HG03159 (cell line): ENCODE results near the gene BANF2.

Experiments
- ATAC-seq: cut with Tn5 transposase; IDR thresholded peaks from one replicate; pipeline ENCODE4 v1.9.1; 2021; ENCODE audit warnings: mild to moderate bottlenecking, moderate library complexity; ENCODE audit not compliant: unreplicated experiment

BANF2 gene

DNA sequence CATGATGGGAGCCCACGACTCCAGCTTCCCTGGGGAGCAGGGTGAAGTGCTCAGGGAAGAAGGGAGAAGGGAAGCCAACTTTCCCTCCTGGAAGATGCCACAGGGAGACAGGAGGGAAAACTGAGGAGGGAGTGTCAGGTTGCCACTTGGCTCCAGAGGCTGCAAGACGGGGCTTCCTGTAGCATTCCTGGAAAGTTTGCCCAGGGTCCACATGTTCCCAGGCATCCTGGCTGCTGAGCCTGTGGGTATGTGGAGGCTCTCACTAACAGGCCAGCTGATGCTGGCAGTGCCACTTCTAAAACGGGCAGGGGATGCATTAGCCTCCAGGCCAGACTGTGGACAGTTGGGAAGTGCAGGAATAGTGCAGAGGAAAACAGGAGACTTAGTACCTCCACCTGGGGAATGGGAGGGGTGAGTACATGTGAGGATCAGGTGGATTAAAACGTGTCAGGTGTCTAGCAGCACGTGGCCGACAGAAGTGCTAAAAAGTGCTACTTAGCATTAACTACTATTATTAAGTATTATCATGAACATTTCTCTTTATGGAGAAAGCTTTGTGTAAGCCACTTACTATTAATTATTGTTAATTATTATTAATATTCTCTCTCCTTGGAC, 33.2 kb downstream of the BANF2 start:
- no peak for ATAC-seq

GRCh38 chr20:17733767-17734304, 34.1 kb downstream of the BANF2 start:
- no peak for ATAC-seq

DNA sequence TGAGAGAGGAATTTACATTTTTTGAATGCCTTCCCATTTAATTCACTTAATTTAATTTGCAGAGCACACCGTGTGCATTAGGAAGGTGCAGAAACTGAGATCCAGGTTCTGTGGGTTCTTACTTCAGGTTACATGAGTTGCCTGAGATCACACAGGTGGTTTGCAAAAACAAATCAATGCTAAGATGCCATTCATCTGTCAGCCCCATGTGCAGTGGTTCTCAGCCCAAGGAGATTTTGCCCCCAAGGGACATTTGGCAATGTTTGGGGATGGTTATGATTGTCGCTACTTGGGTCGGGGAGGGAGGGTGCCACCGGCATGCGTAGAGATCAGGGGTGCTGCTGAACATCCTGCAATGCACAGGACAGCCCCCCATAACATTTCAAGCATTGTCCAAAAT, 34.6 kb downstream of the BANF2 start:
- no peak for ATAC-seq

GRCh38 chr20:17735206-17735804, 35.5 kb downstream of the BANF2 start:
- no peak for ATAC-seq

GRCh38 chr20:17735959-17736621, 36.3 kb downstream of the BANF2 start:
- ATAC-seq = no peak

DNA sequence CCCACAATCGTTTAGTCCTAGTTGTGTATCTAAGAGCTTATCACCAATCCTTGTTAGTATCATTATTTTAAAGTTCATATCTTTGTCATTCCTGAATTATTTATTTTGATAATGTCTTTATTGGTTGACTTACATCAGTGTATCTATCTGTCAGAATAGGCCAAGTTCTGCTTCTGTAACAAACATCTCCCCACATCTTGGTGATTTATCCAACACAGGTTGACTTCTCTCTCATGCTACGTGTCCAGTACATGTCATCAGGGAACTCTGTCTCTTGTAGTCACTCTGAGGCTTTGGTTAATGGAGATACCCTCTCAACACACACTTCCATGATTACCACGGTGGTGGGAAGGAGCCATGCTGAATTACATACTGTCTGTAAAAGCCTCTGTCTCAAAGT, 38.4 kb downstream of the BANF2 start:
- ATAC-seq = no peak

DNA sequence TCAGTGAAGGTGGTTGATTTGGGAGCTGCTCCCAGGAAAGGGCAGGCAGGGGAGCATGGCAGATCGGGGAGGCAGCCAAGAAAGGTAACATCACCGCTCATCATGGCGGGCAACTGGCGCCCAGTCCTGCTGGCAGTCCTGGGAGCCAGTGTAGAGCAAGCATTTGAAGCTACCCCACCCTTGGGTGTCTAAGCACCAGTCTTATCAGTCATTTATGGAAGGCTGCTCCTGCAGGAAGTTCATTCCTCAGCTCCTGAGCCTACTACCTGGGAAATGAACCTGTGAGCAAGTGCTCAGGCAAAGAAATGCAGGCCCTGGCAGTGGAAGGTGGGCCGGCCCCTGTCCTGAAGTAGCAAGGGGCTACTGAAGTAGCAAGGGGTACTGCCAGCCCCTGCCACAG, 41.5 kb downstream of the BANF2 start:
- no peak for ATAC-seq

- no peak for ATAC-seq
These were observed 43.0 kb downstream of the BANF2 start for GRCh38 chr20:17742731-17743130.

- ATAC-seq = no peak
These were observed 43.9 kb downstream of the BANF2 start for GRCh38 chr20:17743677-17744076.

GRCh38 chr20:17747431-17747846, 47.7 kb downstream of the BANF2 start:
- no peak for ATAC-seq

- ATAC-seq = no peak
These were observed 48.5 kb downstream of the BANF2 start for GRCh38 chr20:17748279-17748678.

DNA sequence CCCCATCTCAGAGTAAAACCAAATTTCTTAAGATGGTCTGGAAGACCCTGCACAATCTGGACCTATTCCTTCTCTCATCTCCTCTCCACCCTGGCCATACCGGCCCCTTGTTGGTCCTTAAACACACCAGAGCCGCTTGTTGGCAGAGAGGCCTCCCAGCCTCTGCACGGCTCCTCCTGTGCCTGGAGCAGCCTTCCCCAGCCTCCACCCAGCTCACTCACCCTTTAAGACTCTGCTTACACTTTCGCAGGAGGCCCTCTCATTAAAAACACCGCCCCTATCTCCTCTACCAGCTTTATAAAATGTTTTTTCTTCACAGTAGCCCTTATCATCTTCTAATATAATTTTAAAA, 49.8 kb downstream of the BANF2 start:
- no peak for ATAC-seq

GRCh38 chr20:17749978-17750721, 50.4 kb downstream of the BANF2 start:
- ATAC-seq = no peak

DNA sequence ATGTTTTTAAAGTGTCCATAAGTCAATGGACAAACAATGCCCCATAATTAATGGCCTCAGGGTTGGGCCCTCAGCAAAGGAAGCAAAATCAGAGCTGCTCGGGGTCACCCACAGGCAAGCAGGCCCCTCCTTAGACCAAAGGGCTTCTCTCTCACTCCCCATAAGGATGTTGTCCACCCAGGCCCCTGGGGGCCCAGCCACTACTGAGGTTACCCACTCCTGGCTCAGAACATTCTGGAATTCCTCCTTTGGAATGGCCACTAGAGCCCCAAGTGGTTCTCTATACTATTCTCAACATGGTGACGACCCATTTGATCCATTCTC, 50.9 kb downstream of the BANF2 start:
- no peak for ATAC-seq

DNA sequence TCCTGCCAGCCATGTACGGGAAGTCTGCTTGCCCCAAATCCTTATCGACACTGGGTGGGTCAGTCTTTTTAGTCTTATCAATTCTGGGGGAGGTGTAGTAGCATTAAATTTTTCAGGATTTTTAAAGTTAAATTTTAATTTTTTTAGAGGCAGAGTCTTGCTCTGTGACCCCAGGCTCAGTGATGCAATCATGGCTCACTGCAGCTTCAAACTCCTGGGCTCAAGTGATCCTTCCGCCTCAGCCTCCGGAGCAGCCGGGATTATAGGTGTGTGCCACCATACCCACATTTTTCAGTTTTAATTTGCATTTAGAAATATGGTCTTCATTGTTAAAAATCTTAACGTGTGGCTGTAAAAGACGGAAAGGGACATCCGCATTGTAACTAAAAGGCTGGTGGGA, 51.9 kb downstream of the BANF2 start:
- no peak for ATAC-seq

DNA sequence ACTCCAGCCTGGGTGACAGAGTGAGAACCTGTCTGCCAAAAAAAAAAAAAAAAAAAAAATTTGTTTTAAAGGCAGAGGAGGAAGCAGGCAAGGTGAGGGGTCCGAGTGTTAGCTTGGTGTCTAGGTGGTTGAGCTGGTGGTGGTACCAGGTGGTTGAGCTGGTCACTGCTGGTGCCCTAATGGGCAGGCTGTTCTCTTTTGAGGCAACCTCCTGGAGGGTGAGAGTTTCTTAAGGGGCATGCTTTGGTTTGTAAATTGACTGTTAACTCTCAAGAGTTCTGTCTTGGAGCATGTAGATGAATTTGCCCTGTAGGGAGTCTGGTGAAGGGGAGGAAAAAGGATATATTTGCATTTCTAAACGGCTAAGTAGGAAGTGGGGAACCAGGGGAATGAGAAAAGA, 52.7 kb downstream of the BANF2 start:
- no peak for ATAC-seq

DNA sequence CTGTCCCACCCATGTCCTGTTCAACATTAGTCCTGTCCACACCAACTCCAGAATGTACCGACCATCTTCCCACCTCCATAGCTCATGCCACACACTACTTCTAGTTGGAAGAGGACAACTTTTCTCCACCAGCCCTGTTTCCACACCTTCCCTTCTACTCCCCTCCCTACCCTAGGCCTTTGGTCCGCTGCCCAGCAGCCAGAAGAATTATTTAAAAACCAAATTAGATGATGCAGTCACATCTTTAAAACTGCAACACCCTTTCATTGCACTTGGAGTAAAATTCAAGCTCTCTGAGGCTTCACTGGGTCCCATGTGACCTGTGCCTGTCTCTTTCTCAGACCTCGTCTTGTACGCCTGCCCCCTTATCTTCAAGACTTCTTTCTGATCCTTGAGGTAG, 53.8 kb downstream of the BANF2 start:
- ATAC-seq = no peak

DNA sequence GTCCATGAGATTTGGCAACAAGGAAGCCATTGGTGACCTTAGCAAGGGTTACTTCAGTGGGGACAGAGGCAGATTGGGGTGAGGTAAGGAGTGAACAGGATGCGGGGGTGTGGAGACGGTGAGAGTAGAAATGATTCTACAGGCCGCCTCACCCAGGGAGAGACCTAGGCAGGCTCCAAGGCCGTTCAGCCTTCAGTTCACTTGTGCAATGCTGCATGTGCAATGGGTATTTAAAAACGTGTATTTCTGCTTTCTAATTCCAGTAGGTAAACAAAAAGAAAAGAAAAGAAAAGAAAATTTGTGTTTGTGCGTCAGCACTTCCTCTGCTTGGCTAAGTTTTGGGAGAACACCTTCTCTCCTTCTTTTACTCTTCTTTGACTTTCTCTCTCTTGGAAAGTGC, 56.8 kb downstream of the BANF2 start:
- ATAC-seq = no peak

DNA sequence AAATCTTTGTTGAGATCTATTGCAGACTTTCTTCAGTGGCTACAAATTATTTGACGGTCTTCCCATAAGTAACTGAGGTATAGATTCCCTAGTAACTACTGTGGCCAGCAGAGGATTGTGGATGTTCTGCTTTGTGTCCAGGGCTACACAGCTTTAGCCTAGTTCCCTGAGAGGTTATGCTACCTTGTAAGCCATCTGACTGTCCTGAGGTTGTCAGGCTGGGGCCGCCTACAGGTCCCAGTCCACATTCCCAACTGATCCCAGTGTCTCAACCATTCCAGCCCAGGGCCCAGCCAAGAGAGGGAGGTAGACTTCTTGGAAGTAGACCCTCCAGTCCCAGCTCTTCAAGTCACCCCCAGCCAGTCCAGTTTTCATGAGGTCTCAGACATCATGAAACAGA, 57.7 kb downstream of the BANF2 start:
- no peak for ATAC-seq

DNA sequence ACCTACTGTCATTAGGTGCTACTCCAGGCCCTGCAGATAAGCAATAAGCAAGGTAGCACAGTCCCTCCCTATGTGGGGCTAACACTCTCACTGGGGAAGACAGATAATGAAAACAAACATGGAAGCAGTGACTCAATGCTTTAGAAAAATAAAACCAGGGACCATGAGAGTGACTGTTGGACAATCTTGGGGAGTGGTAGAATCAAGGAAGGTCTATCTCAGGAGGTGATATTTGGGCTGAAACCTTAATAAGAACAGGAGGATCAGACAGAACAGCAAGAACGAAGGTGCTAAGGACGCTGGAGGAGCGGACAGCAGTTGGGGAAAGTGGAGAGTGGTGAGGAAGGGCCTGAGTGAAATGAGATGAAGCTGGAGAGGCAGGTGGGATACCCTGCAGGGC, 58.2 kb downstream of the BANF2 start:
- no peak for ATAC-seq

GRCh38 chr20:17758512-17758911, 58.7 kb downstream of the BANF2 start:
- no peak for ATAC-seq

GRCh38 chr20:17759449-17759848, 59.7 kb downstream of the BANF2 start:
- no peak for ATAC-seq
